Tibial nerve (tissue), 4 donors: ENCODE data around the gene WNT7A. TPM values are rescaled to one million over a fixed set of nuclear protein-coding genes. Genes with fewer than 3 reads are reported as not detected.

ENCODE experiments used
- DNase-seq, 2 donors: peaks; one replicate each; pipeline ENCODE4 v3.0.0-alpha.2; 2019; ENCODE audit warnings: low spot score in 2 of 2
- H3K27ac ChIP-seq, 4 donors: fragments of 200-600 bp; sonication (generic) in 3 of 4; one replicate each; pipeline ENCODE4 v1.5.1; 2017 to 2019; ENCODE audit warnings: mild to moderate bottlenecking in 1 of 4
- H3K27me3 ChIP-seq, 2 donors: fragments of 200-600 bp; sonication (generic) in 1 of 2; one replicate each; pipeline versions ENCODE4 v1.5.1 to v1.6.0; 2017 to 2019
- H3K36me3 ChIP-seq, 3 donors: fragments of 200-600 bp; sonication (generic); one replicate each; pipeline ENCODE4 v1.5.1; 2018 to 2019
- H3K4me1 ChIP-seq, 4 donors: fragments of 200-600 bp; sonication (generic) in 3 of 4; one replicate each; pipeline ENCODE4 v1.5.1; 2017 to 2019
- H3K4me3 ChIP-seq, 4 donors: fragments of 200-600 bp; sonication (generic) in 3 of 4; one replicate each; pipeline ENCODE4 v1.5.1; 2017 to 2019; ENCODE audit warnings: mild to moderate bottlenecking in 1 of 4, moderate library complexity in 1 of 4
- H3K9me3 ChIP-seq, 4 donors: fragments of 200-600 bp; sonication (generic) in 3 of 4; one replicate each; pipeline ENCODE4 v1.5.1; 2017 to 2019
- CTCF ChIP-seq, 5 experiments: fragments of 200-600 bp in 3 of 5; fragments of 450-650 bp in 2 of 5; sonication (generic) in 3 of 5; IDR thresholded peaks; one replicate each; pipeline ENCODE4 v1.5.1; 2016 to 2019; ENCODE audit warnings: antibody characterized with exemption in 5 of 5, mild to moderate bottlenecking in 3 of 5, moderate library complexity in 2 of 5
- EP300 ChIP-seq, 2 donors: sonication (generic); formaldehyde crosslinking; IDR thresholded peaks; one replicate each; pipeline ENCODE4 v1.6.1; 2017; ENCODE audit warnings: antibody characterized with exemption in 2 of 2, mild to moderate bottlenecking in 1 of 2
- POLR2A ChIP-seq, 2 donors: fragments of 450-650 bp; IDR thresholded peaks; one replicate each; pipeline ENCODE4 v1.6.1; 2017; ENCODE audit warnings: antibody characterized with exemption in 2 of 2, mild to moderate bottlenecking in 2 of 2, moderate library complexity in 2 of 2
- WGBS, 2 donors: methylation state at CpG; one replicate each; pipeline ENCODE4 v1.1.5; 2018; 5-methylcytosine and 5-hydroxymethylcytosine counted together
- total RNA-seq, 4 donors: library from RNA; depleted of rRNA; stranded (reverse); fragments of >200 nt; gene quantifications; one replicate each; pipeline ENCODE4 v1.1.0, GENCODE V29; 2016

The WNT7A gene
- total RNA-seq, 4 donors from 2014 or later, result 0.21 TPM; not detected in 3

DNA sequence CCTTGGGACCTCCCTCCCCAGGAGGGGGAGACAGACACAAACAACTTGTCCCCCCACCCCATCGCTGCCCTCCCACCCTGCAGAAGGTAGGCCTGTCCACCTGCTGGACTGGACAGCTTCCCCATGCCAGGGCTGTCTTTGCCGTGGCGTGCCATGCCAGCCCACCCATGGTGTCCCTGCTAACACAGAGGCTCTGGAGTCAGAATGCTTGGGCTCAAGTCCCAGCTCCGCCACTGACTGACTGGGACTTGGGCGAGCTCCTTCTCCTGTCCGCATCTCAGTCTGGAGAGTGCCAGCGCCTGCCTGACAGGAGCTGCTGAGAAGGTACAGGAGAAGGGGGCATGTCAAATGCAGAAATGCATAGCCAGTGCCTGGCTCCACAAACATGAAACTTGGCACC, 23.9 kb downstream of the WNT7A start:
- H3K9me3 ChIP-seq, result no peaks in the 10 kb centered on the region
- TF ChIP-seq CTCF (IDR thresholded peaks at IDR 0.05) (no peak), POLR2A (IDR thresholded peaks at IDR 0.05) (no peak), EP300 (IDR thresholded peaks at IDR 0.05) (no peak)
- H3K4me1 ChIP-seq, result no peaks in the 10 kb centered on the region
- H3K27me3 ChIP-seq, result peaks cover 0 to 14% of the 10 kb centered on the region in 2 donors
- no peaks in the 10 kb centered on the region for H3K36me3 ChIP-seq
- H3K4me3 ChIP-seq, result no peak overlapping the region
- 89 to 90% methylated on average over 7 of the region's 7 CpGs for WGBS, 2 donors
- H3K27ac ChIP-seq, result no peak overlapping the region
- no peak for DNase-seq

DNA sequence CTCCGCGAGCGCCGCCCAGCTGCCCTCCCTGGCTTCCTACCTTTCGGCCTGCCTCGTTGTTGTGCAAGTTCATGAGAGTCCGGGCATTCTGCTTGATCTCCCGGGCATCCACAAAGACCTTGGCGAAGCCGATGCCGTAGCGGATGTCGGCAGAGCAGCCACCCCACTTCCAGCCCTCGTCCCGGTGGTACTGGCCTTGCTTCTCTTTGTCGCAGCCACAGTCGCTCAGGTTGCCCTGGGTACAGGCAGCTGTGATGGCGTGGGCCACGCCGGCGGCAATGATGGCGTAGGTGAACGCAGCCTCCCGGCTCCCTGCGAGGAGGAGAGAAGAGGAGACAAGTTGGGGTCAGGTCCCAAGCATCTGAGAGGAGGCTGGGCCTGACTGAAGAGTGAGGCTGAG, 25.4 kb downstream of the WNT7A start:
- H3K4me3 ChIP-seq, result no peak overlapping the region
- no peaks in the 10 kb centered on the region for H3K9me3 ChIP-seq
- DNase-seq, result no peak
- no peak overlapping the region for H3K27ac ChIP-seq
- H3K27me3 ChIP-seq, result peaks cover 0 to 4% of the 10 kb centered on the region in 2 donors
- 87 to 90% methylated on average over 25 of the region's 25 CpGs for WGBS, 2 donors
- no peak for TF ChIP-seq CTCF (IDR thresholded peaks at IDR 0.05)
- no peak for TF ChIP-seq POLR2A (IDR thresholded peaks at IDR 0.05)
- no peak for TF ChIP-seq EP300 (IDR thresholded peaks at IDR 0.05)
- no peaks in the 10 kb centered on the region for H3K4me1 ChIP-seq
- H3K36me3 ChIP-seq, result no peaks in the 10 kb centered on the region

DNA sequence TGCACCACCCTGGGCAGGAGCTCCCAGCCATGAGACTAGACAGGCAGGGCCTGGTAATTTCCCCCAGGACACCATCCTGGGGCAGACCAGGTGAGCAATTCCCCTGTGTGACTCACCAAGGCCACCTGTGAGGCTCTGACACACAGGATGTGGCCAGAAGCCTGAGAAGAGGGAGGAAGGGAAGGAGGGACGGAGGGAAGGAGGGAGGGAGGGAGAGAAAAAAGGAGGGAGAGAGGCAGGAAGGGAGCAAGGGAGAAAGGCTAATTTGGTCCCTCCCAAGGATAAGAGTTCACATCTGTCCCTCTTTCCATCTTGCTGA, 25.9 kb downstream of the WNT7A start:
- DNase-seq, result no peak
- TF ChIP-seq EP300 (IDR thresholded peaks at IDR 0.05) (no peak), CTCF (IDR thresholded peaks at IDR 0.05) (no peak), POLR2A (IDR thresholded peaks at IDR 0.05) (no peak)
- no peaks in the 10 kb centered on the region for H3K9me3 ChIP-seq
- H3K27ac ChIP-seq, result no peak overlapping the region
- no peaks in the 10 kb centered on the region for H3K36me3 ChIP-seq
- 55 to 74% methylated on average over 1 of the region's 1 CpG for WGBS, 2 donors
- H3K4me3 ChIP-seq, result no peak overlapping the region
- no peaks in the 10 kb centered on the region for H3K4me1 ChIP-seq
- H3K27me3 ChIP-seq, result peaks cover 0 to 4% of the 10 kb centered on the region in 2 donors

GRCh38 chr3:13853256-13853977, 26.5 kb downstream of the WNT7A start:
- DNase-seq, result no peak
- WGBS, 2 donors, result 63 to 66% methylated on average over 8 to 11 of the region's 11 CpGs
- Histone ChIP-seq H3K4me3 (no peak overlapping the region), H3K9me3 (no peaks in the 10 kb centered on the region), H3K36me3 (no peaks in the 10 kb centered on the region), H3K27me3 (peaks cover 0 to 4% of the 10 kb centered on the region in 2 donors), H3K27ac (no peak overlapping the region), H3K4me1 (no peaks in the 10 kb centered on the region)
- TF ChIP-seq EP300 (IDR thresholded peaks at IDR 0.05) (no peak), CTCF (IDR thresholded peaks at IDR 0.05) (no peak), POLR2A (IDR thresholded peaks at IDR 0.05) (no peak)

DNA sequence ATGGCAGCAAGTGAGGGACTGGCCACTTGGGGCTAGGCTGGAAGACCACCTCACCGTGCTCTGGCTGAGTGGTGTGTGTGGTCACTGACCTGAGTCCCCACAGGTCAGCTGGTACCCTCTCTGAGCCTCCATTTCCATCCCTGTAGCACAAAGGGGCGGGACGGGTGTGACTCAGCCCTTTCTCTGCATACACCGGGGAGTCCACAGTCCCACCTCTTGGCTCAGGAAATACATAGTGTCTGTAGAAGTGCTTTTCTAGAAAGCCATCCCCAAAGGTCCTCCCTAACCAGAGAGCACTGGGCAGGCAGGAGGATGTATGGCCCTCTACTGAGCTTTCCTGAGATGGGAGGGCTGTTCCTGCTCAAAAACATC, 27.2 kb downstream of the WNT7A start:
- Histone ChIP-seq H3K27ac (no peak overlapping the region), H3K4me3 (no peak overlapping the region), H3K27me3 (peaks cover 0 to 4% of the 10 kb centered on the region in 2 donors), H3K36me3 (no peaks in the 10 kb centered on the region), H3K4me1 (no peaks in the 10 kb centered on the region), H3K9me3 (no peaks in the 10 kb centered on the region)
- DNase-seq, result no peak
- TF ChIP-seq EP300 (IDR thresholded peaks at IDR 0.05) (no peak), CTCF (IDR thresholded peaks at IDR 0.05) (no peak), POLR2A (IDR thresholded peaks at IDR 0.05) (no peak)
- 38 to 65% methylated on average over 3 to 4 of the region's 4 CpGs for WGBS, 2 donors
